ENCODE data around the gene TMOD1. TPM values are rescaled to one million over a fixed set of nuclear protein-coding genes. Genes with fewer than 3 reads are reported as not detected.
A peak's percentile ranks its signal among the peaks of the same experiment; 100 is the strongest.

The TMOD1 gene
- total RNA-seq, 1 experiment from 2014 or later, result 1.0 TPM

GRCh38 chr9:97528529-97529230 lies 27.2 kb downstream of the TMOD1 start:
- CTCF ChIA-PET, result interaction anchor here (0.6 to 2.0 kb wide), 6 partner anchors 26 to 70 kb away, joined by 3 to 16 read pairs (median 4); partner anchors contain the start of gene TMOD1
- POLR2A ChIA-PET, result no interaction called here
- ATAC-seq, result peak; percentile 91
- Mint-ChIP-seq H3K36me3 (no peaks in the 10 kb centered on the region), H3K4me3 (no peak overlapping the region), H3K27ac (peak overlapping the region; percentile 97), H3K27me3 (ENCODE audit: low read depth) (no peaks in the 10 kb centered on the region), H3K9me3 (no peaks in the 10 kb centered on the region), H3K4me1 (peaks cover 33% of the 10 kb centered on the region)
- TF ChIP-seq USF2 (CRISPR knock-in tag; IDR thresholded peaks at IDR 0.05) (no peak), E2F4 (CRISPR knock-in tag; IDR thresholded peaks at IDR 0.05; ENCODE audit: borderline replicate concordance, low read depth) (no peak), GTF2I (CRISPR knock-in tag; conservative IDR thresholded peaks at IDR 0.05) (peak; percentile 85)
- peak; percentile 64 for DNase-seq (ENCODE audit: low spot score)

- no peaks in the 10 kb centered on the region for H3K27me3 Mint-ChIP-seq (ENCODE audit: low read depth)
- TF ChIP-seq ATF2 (CRISPR knock-in tag; IDR thresholded peaks at IDR 0.05; ENCODE audit: borderline replicate concordance, low read depth) (no peak), NR1H2 (CRISPR knock-in tag; IDR thresholded peaks at IDR 0.05) (no peak), ZBTB21 (CRISPR knock-in tag; IDR thresholded peaks at IDR 0.05; ENCODE audit: borderline replicate concordance) (no peak), MAX (CRISPR knock-in tag; IDR thresholded peaks at IDR 0.05) (no peak)
- H3K4me3 Mint-ChIP-seq, result no peak overlapping the region
- peak overlapping the region; percentile 85; the same call in 1 of the 2 replicates for H3K27ac Mint-ChIP-seq
- H3K36me3 Mint-ChIP-seq, result no peaks in the 10 kb centered on the region
- no peaks in the 10 kb centered on the region for H3K9me3 Mint-ChIP-seq
- ChIA-PET POLR2A (interaction anchor here (0.7 kb wide), 1 partner anchor 8 kb away, joined by 6 read pairs; no protein-coding TSS in a partner anchor), CTCF (no interaction called here)
- peaks cover 33% of the 10 kb centered on the region for H3K4me1 Mint-ChIP-seq
- DNase-seq (ENCODE audit: low spot score), result no peak
- ATAC-seq, result no peak
These were observed 28.1 kb downstream of the TMOD1 start for GRCh38 chr9:97529363-97530076.

GRCh38 chr9:97531888-97532376 lies 30.5 kb downstream of the TMOD1 start:
- no peak for DNase-seq (ENCODE audit: low spot score)
- Mint-ChIP-seq H3K36me3 (no peaks in the 10 kb centered on the region), H3K27ac (no peak overlapping the region), H3K4me1 (peaks cover 32% of the 10 kb centered on the region), H3K4me3 (no peak overlapping the region), H3K9me3 (no peaks in the 10 kb centered on the region), H3K27me3 (ENCODE audit: low read depth) (no peaks in the 10 kb centered on the region)
- ChIA-PET POLR2A (no interaction called here), CTCF (no interaction called here)
- ATAC-seq, result no peak
- no peak for TF ChIP-seq ELF4 (CRISPR knock-in tag; IDR thresholded peaks at IDR 0.05; ENCODE audit: low read depth)
- TF ChIP-seq ATF1 (CRISPR knock-in tag; IDR thresholded peaks at IDR 0.05), result no peak
- no peak for TF ChIP-seq ZNF263 (CRISPR knock-in tag; IDR thresholded peaks at IDR 0.05; ENCODE audit: low read depth)
- TF ChIP-seq ZNF423 (CRISPR knock-in tag; IDR thresholded peaks at IDR 0.05), result no peak
- no peak for TF ChIP-seq MLX (CRISPR knock-in tag; IDR thresholded peaks at IDR 0.05)
- no peak for TF ChIP-seq USF2 (CRISPR knock-in tag; IDR thresholded peaks at IDR 0.05)
- TF ChIP-seq IRF1 (CRISPR knock-in tag; IDR thresholded peaks at IDR 0.05), result no peak
- no peak for TF ChIP-seq HMGXB4 (CRISPR knock-in tag; IDR thresholded peaks at IDR 0.05)
- TF ChIP-seq NFYB (CRISPR knock-in tag; conservative IDR thresholded peaks at IDR 0.05; ENCODE audit: low read depth), result no peak
- TF ChIP-seq ZBTB21 (CRISPR knock-in tag; IDR thresholded peaks at IDR 0.05; ENCODE audit: borderline replicate concordance), result no peak
- TF ChIP-seq RELA (CRISPR knock-in tag; IDR thresholded peaks at IDR 0.05; ENCODE audit: borderline replicate concordance), result no peak
- TF ChIP-seq CDX4 (CRISPR knock-in tag; IDR thresholded peaks at IDR 0.05; ENCODE audit: borderline replicate concordance), result no peak
- TF ChIP-seq HMGA2 (CRISPR knock-in tag; IDR thresholded peaks at IDR 0.05), result no peak
- TF ChIP-seq NR1H2 (CRISPR knock-in tag; IDR thresholded peaks at IDR 0.05), result no peak

Data from WTC11 (cell line).